Tibial nerve (tissue), 4 donors: ENCODE data around the gene INF2. TPM values are rescaled to one million over a fixed set of nuclear protein-coding genes. Genes with fewer than 3 reads are reported as not detected.

ENCODE experiments used
- DNase-seq, 2 donors: peaks; one replicate each; pipeline ENCODE4 v3.0.0-alpha.2; 2019; ENCODE audit warnings: low spot score in 2 of 2
- H3K27ac ChIP-seq, 4 donors: fragments of 200-600 bp; sonication (generic) in 3 of 4; one replicate each; pipeline ENCODE4 v1.5.1; 2017 to 2019; ENCODE audit warnings: mild to moderate bottlenecking in 1 of 4
- H3K27me3 ChIP-seq, 2 donors: fragments of 200-600 bp; sonication (generic) in 1 of 2; one replicate each; pipeline versions ENCODE4 v1.5.1 to v1.6.0; 2017 to 2019
- H3K36me3 ChIP-seq, 3 donors: fragments of 200-600 bp; sonication (generic); one replicate each; pipeline ENCODE4 v1.5.1; 2018 to 2019
- H3K4me1 ChIP-seq, 4 donors: fragments of 200-600 bp; sonication (generic) in 3 of 4; one replicate each; pipeline ENCODE4 v1.5.1; 2017 to 2019
- H3K4me3 ChIP-seq, 4 donors: fragments of 200-600 bp; sonication (generic) in 3 of 4; one replicate each; pipeline ENCODE4 v1.5.1; 2017 to 2019; ENCODE audit warnings: mild to moderate bottlenecking in 1 of 4, moderate library complexity in 1 of 4
- H3K9me3 ChIP-seq, 4 donors: fragments of 200-600 bp; sonication (generic) in 3 of 4; one replicate each; pipeline ENCODE4 v1.5.1; 2017 to 2019
- EP300 ChIP-seq, 2 donors: sonication (generic); formaldehyde crosslinking; IDR thresholded peaks; one replicate each; pipeline ENCODE4 v1.6.1; 2017; ENCODE audit warnings: antibody characterized with exemption in 2 of 2, mild to moderate bottlenecking in 1 of 2
- POLR2A ChIP-seq, 2 donors: fragments of 450-650 bp; IDR thresholded peaks; one replicate each; pipeline ENCODE4 v1.6.1; 2017; ENCODE audit warnings: antibody characterized with exemption in 2 of 2, mild to moderate bottlenecking in 2 of 2, moderate library complexity in 2 of 2
- WGBS, 2 donors: methylation state at CpG; one replicate each; pipeline ENCODE4 v1.1.5; 2018; 5-methylcytosine and 5-hydroxymethylcytosine counted together
- total RNA-seq, 4 donors: library from RNA; depleted of rRNA; stranded (reverse); fragments of >200 nt; gene quantifications; one replicate each; pipeline ENCODE4 v1.1.0, GENCODE V29; 2016
- TF ChIP-seq, protein P1 (sequence below), 5 experiments: fragments of 200-600 bp in 3 of 5; fragments of 450-650 bp in 2 of 5; sonication (generic) in 3 of 5; IDR thresholded peaks; one replicate each; pipeline ENCODE4 v1.5.1; 2016 to 2019; ENCODE audit warnings: antibody characterized with exemption in 5 of 5, mild to moderate bottlenecking in 3 of 5, moderate library complexity in 2 of 5

INF2 gene
- total RNA-seq, 4 donors from 2014 or later = 217 to 256 (median 239) TPM

DNA sequence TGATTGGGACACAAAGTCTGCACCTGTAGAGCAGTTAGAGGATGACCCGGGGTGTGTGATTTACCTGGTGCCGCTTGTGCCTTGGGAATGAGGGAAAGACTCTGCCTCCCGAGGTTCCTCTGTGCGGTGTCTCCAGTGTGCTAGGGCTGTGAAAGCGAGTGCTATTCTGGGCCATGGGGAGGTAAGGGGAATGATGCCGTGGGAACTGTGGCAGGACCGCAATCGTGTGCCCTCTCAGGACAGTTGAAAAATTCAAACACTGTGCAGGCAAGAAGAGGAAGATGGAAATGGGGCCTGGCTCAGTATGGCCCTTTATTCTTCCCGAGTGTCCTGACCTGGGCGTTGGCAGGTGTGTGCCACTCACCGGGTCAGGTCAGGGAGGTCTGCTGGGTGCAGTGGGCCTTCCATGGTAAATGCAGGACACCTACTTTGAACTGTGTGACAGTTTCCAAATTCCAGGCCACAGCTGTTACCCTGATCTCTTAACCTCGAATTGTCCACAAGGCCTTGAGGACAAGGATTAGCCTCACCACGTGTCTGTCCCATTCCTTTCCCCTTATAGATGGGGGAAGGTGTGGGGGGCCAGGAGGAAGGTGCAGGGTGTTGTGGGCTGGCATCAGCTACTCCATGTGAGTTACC, 64.9 kb downstream of the INF2 start:
- Histone ChIP-seq H3K4me3 (peak overlapping the region; percentile 87 to 100 (median 92)), H3K4me1 (peaks cover 0 to 44% (median 23%) of the 10 kb centered on the region in 4 donors), H3K27me3 (no peaks in the 10 kb centered on the region), H3K36me3 (peaks cover 0 to 43% (median 3%) of the 10 kb centered on the region in 3 donors), H3K27ac (peak overlapping the region; percentile 86 to 95 (median 93)), H3K9me3 (no peaks in the 10 kb centered on the region)
- DNase-seq = no peak
- TF ChIP-seq, protein P1, sequence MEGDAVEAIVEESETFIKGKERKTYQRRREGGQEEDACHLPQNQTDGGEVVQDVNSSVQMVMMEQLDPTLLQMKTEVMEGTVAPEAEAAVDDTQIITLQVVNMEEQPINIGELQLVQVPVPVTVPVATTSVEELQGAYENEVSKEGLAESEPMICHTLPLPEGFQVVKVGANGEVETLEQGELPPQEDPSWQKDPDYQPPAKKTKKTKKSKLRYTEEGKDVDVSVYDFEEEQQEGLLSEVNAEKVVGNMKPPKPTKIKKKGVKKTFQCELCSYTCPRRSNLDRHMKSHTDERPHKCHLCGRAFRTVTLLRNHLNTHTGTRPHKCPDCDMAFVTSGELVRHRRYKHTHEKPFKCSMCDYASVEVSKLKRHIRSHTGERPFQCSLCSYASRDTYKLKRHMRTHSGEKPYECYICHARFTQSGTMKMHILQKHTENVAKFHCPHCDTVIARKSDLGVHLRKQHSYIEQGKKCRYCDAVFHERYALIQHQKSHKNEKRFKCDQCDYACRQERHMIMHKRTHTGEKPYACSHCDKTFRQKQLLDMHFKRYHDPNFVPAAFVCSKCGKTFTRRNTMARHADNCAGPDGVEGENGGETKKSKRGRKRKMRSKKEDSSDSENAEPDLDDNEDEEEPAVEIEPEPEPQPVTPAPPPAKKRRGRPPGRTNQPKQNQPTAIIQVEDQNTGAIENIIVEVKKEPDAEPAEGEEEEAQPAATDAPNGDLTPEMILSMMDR (IDR thresholded peaks at IDR 0.05) = no peak
- no peak for TF ChIP-seq EP300 (IDR thresholded peaks at IDR 0.05)
- WGBS, 2 donors = 57 to 63% methylated on average over 13 of the region's 13 CpGs

DNA sequence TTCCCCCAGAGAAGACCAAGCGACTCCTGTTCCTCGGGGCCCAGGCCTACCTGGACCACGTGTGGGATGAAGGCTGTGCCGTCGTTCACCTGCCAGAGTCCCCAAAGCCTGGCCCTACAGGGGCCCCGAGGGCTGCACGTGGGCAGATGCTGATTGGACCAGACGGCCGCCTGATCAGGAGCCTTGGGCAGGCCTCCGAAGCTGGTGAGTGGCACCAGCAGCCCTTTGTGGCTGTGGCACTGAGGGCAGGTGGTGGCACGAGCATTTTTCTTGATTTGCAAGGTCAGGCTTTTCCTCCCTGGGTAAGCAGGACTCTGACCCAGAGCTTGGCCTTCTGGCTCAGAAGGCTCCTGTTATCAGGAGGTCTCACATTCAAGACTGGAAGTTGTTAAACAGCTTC, 66.2 kb downstream of the INF2 start:
- Histone ChIP-seq H3K27me3 (no peaks in the 10 kb centered on the region), H3K4me1 (peaks cover 0 to 34% (median 19%) of the 10 kb centered on the region in 4 donors), H3K4me3 (no peak overlapping the region), H3K36me3 (peaks cover 0 to 56% (median 3%) of the 10 kb centered on the region in 3 donors), H3K9me3 (no peaks in the 10 kb centered on the region), H3K27ac (no peak overlapping the region)
- 78 to 82% methylated on average over 3 to 4 of the region's 11 CpGs for WGBS, 2 donors
- TF ChIP-seq, protein P1 (IDR thresholded peaks at IDR 0.05) = no peak
- no peak for TF ChIP-seq EP300 (IDR thresholded peaks at IDR 0.05)
- TF ChIP-seq POLR2A (IDR thresholded peaks at IDR 0.05) = no peak
- no peak for DNase-seq

DNA sequence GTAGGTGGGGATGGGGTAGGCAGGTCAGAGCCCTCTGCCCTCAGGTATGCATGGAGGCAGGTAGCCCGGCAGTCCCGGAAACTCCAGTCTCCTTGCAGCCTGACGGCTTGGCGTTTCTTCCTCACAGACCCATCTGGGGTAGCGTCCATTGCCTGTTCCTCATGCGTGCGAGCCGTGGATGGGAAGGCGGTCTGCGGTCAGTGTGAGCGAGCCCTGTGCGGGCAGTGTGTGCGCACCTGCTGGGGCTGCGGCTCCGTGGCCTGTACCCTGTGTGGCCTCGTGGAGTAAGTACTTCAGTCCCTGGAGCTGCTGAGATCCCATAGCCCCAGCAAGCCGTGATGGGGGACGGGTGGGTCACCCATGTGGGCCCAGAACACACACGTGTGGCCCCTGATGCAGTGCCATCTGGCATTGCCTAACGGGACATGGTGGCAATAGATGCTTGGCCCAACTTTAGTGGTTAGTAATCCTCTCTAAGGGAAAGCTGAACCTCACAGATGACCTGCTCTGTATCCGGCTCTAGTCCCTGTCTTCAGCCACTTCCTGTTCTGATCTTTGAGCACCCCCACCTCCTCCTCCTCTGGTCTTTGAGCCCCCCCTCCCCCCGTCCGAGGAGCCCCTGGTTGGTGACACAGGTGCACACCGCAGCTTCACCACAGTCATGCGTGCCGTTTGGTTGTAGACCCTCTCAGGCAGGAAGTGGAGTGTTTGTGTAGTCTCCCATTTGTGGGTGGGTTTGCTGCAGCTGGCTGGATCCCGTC, 67.2 kb downstream of the INF2 start:
- Histone ChIP-seq H3K27me3 (no peaks in the 10 kb centered on the region), H3K9me3 (no peaks in the 10 kb centered on the region), H3K4me3 (no peak overlapping the region), H3K36me3 (peaks cover 0 to 65% (median 3%) of the 10 kb centered on the region in 3 donors), H3K4me1 (peaks cover 0 to 33% (median 19%) of the 10 kb centered on the region in 4 donors), H3K27ac (no peak overlapping the region)
- DNase-seq = no peak
- 73 to 83% methylated on average over 24 to 26 of the region's 27 CpGs for WGBS, 2 donors
- TF ChIP-seq EP300 (IDR thresholded peaks at IDR 0.05) (no peak), POLR2A (IDR thresholded peaks at IDR 0.05) (no peak)
- TF ChIP-seq, protein P1 (IDR thresholded peaks at IDR 0.05) = no peak

DNA sequence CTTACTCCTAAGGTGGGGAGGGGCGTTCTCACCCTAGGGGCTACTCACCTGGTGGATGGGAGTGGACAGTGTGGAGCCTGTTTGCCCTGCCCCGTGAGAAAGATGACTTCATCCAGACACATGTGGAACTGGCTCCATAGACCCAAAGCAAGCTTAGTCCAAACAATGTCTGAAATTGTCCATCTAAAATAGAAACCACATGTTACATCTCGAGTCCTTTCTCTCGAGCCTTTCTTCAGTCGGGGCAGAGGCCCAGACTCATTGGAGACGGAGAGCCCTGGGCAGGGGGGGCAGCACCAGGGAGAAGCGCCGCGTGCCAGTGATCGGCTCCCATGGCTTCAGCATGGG, 67.8 kb downstream of the INF2 start:
- H3K4me1 ChIP-seq = peaks cover 0 to 28% (median 14%) of the 10 kb centered on the region in 4 donors
- TF ChIP-seq EP300 (IDR thresholded peaks at IDR 0.05) = no peak
- TF ChIP-seq POLR2A (IDR thresholded peaks at IDR 0.05) = no peak
- TF ChIP-seq, protein P1 (IDR thresholded peaks at IDR 0.05) = no peak
- H3K27me3 ChIP-seq = no peaks in the 10 kb centered on the region
- no peaks in the 10 kb centered on the region for H3K9me3 ChIP-seq
- H3K4me3 ChIP-seq = no peak overlapping the region
- H3K27ac ChIP-seq = no peak overlapping the region
- no peak for DNase-seq
- WGBS, 2 donors = 78 to 87% methylated on average over 10 of the region's 10 CpGs
- H3K36me3 ChIP-seq = peaks cover 0 to 71% (median 3%) of the 10 kb centered on the region in 3 donors
